ENCODE data around the gene RNASE12. TPM values are rescaled to one million over a fixed set of nuclear protein-coding genes. Genes with fewer than 3 reads are reported as not detected.
A peak's percentile ranks its signal among the peaks of the same experiment; 100 is the strongest.
"Not testable (repeated sequence)": the region's sequence is repeated elsewhere in the genome, so short reads cannot be mapped to it uniquely, and the experiment has no call there.

Gene RNASE12, protein sequence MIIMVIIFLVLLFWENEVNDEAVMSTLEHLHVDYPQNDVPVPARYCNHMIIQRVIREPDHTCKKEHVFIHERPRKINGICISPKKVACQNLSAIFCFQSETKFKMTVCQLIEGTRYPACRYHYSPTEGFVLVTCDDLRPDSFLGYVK
- total RNA-seq = not detected

DNA sequence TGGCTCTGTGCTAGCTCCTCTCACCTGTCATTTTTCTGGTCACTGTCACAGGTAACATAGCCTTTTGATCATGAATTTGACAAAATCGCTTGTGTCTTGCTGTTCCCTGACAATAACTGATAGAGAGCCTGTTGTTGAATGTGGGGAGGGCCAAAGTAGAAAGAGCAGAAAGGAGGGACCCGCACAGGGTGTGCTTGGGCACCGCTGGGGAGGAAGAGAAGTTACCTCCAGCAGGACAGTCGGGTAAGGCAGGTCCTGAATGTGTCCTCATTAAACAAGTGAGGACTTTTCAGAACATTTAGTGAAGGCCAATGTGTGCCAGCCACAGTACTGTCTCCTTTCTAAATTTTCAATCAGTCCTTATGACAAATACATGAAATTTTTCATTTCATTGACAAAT, at the start of gene RNASE12:
Gene RNASE12 (minus strand): TSS at position 142 of the 400 bp plus-strand sequence. CDS start 653 bp downstream, outside the sequence.
- no peak for ATAC-seq

DNA sequence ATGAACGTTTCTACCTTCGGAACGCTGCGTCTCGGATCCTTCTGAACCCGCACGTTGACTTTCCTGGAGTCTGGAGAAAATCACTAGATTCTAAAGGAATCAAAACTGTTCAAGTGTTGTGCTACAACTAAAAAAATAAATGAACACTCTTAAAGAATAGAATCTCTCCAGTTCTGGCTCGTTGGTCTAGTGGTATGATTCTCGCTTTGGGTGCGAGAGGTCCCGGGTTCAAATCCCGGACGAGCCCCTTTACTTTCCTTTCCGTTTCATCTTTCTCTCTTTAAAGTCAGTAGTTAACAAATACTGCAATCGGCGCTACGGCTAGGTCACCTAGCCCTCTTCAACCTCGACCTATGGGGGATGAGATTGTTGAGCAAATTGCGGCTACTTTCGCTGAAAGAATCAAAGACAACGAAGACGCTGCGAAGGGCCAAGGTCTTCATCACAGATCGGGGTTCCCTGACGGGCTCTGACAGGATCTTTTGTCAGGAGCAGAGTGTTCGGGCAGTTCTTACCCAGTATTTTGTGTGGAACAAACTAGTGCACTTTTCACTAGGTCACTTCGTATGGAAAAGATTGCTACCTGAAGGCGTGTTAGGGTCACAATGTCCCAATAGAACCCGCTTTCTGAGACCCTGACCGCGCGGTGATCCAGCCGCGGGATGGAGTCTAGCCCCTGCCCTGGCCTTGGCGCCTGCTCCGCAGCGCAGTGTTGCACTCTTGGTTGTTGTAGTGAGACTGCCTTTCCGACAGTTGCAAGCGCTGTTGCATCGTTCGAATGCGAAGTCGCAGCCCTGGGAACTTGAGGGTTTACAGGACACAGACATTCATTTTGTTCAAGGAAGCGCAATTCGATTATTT, 41.9 kb upstream of the RNASE12 start:
- ATAC-seq = peak; percentile 86

DNA sequence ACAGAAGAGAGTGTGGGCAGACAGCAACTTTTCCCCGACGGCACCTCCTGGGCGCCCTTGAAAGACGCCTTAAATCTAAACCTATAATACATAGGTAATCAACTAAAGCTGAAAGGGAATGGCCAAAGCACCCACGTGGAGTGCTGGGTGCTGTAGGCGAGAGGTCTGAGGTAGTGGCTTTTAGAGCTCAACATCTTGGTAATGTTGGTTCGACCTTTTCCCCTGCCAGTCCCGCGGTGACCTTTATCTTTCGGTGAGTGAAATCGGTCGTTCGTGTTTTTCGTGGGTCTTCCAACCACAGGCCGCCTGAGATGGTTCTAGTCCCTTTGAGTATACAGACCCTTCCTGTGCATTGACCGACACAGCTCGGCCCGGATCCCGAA, 41.3 kb upstream of the RNASE12 start:
- ATAC-seq = peak; percentile 8

DNA sequence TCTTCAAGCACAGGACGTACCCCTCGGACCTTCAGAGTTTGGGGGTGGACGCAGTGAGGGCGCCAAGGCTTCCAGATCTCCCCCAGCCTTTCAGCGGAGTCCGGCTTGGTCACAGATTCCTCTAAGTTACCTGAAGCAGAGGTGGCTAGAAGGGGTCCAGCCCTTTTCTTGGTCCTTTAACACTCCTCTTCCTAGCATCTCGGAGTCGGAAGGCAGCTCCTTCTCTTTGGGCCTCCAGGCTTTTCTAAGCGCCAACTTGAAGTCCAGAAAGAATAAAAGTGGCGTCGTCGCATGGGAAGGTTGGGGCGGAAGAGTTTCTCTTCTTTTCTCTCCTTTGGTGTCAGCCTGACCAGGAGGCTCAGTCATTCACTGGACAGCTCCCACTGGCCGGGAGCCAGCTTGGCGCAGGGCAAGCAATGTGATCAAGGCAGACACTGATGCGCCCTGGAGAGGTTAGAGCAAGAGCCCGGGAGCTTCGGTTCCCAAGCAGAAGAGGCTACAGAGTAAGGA, 40.8 kb upstream of the RNASE12 start:
- ATAC-seq = peak; percentile 53

DNA sequence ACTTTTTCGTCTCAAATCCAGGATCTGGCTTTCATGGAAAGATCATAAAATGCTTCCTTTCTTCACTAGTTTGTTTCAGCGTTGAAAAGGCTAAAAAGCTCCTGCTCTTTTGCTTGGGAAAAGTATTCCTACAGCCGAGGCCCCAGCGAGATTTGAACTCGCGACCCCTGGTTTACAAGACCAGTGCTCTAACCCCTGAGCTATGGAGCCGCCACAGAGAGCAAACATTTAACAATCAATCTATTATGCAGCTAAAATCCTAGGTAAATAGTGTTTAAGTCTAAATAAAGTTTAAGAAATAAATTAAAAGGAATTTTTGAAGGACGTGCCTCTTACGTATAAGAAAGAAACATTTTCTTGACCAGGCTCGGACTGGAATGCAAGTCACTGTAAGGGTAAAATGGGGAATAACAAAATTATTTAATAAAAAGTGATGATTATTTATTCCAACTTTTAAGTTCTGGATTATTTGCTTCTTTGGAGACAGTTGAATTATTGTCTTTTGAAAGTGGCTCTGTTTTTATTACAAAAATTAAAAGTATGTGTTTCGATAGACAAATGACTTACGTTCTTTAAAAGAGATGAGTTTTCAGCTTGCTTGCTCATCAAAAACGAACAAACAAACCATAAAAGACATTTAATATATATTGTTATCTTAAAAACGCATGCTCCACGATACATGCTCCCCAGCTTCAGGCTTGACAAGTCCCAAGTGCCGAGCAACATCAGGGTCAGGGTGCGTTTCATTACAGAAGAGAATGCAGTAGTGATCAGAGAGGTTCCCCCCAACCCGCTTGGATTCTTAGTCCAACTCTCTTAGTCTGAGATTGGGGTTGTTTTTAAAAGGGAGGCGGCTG, 40.1 kb upstream of the RNASE12 start:
- ATAC-seq = peak; percentile 49

DNA sequence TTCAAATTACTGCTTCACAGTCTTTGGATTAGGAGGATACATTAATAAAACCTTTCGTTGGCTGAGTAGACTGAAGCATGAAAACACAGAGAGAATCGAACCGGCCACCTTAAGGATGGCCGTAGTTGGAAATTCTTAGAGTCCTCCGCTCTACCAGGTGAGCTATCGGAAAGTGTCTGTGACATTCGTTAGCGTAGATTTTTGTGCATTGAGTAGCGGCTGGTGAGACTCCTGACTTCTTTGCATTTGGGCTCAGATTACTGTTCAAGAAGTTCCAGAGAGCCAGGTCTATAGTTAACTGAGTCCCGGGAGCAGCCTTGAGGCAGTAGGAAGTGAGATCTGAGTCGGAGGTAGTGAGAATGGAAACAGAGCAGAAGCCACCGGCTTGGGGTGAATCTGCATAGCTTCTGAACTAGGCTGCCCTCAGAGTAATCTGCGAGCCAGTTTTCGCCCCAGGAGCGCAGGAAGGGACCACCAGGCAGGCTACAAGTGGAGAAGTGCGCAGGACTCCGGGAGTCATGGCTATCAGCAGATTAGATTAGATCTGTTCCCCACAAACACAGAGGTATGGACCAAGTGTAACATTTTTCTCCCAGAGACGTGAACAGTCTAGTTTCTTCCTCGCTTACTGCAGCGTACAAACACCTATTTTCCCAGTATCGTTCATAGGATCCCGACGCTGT, 39.3 kb upstream of the RNASE12 start:
- no peak for ATAC-seq

DNA sequence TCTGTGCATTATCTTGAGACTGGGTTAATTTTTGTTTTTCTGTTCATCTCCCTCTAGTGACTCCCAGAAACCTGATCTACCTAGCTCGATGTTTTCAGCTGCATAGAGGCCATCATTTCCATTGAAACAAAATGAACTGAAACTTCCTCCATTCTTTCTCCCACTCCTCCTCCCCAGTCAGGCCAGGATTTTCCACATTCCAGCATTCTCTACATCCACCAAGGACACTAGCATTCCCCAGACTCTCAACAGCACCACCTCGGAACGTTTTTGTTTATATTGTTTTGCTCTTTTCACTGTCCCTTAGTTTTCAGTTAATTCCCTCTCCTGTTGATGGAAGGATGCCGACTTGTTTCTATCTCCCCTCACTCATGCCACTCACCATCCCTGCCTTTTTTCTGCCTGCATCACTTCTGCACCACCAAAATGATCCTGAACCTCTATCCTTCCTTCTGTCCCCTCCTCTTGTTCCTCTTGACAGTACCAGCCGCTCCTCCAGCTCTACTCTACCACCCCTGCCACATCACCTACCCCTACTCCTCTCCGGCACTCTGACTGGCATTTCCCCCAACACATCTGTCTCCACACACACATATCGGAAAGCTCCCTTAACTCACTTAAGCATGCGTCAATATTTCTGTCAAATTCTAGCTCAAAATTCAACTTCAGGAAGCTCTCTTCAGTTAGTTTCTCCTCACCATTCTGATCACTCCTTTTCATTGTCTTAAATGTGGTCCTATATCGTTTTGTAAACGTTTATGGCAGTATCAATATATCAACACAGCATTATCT, 37.1 kb upstream of the RNASE12 start:
- ATAC-seq = no peak

DNA sequence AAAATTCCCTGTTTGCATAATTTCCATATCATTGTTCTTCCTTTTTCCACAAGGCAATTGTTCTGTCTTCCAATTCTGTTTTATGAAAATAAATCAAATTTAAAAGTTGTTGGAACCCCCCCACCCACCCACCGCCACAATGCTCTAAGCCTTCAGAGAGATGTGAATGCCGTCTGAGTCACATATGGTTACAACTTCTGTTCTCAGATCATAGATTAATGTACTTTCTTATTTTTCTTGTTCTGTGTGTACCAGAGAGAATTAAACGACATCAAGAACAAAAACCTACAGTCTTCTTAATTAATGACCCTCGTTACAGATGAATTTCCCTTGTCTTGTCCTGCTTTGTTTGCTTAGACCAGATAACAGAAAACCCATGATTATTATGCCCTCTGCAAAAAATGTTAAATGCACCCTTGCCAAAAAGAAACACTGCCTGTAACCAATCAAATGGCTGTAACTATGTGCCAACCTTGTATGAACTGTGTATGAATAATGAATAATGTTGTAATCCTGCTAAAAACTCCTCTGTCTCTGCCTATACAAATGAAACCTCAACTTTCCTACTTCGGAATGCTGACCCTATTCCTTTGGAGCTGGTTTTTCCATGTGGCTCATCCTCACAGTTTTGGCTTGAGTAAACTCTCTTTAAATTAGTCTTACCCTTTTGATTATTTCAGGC, 36.3 kb upstream of the RNASE12 start:
- ATAC-seq = no peak

DNA sequence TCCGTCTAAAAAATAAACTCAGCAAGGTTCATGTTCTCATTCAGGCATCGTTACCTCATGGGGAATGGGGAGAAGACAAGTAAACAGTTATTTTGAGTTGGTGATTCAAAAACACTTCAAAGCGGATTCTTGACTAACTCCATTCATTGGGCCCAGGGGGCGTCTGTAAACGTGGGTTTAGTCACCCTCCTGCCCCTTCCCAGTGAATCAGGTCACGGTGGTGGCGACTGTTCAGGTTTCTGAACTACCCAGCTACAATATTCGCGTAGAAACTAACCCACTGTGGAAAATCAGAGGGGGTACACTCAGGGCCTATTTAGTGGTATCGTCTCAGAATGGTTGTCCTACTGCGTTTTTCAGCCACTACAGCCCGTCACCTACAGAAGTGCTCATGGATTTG, 35.1 kb upstream of the RNASE12 start:
- no peak for ATAC-seq

DNA sequence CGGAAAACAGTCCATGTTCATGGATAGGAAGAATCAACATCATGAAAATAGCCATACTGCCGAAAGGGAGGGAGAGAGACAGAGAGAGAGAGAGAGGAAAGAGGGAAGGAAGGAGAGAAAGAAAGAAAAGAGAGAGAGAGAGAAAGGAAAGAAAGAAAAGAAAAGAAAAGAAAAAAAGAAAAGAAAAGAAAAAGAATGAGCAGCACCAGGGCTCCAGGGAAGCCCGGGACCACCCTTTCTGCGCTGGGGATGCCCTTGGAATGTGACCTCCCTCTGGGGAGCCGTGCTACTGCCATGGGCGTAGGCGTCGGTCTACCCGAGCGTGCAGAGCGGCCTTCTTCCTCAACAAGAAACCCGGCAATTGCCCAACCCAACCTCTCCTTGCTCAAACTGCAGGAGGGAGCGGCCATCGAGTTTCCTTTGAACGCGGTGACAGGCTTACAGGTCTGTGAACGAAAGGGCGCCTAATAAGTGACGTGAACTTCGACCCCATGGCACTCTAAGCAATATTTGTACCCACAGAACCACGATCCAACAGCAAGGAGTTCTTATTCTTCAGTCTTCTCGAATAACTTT, 33.4 kb upstream of the RNASE12 start:
- ATAC-seq = peak; percentile 89

DNA sequence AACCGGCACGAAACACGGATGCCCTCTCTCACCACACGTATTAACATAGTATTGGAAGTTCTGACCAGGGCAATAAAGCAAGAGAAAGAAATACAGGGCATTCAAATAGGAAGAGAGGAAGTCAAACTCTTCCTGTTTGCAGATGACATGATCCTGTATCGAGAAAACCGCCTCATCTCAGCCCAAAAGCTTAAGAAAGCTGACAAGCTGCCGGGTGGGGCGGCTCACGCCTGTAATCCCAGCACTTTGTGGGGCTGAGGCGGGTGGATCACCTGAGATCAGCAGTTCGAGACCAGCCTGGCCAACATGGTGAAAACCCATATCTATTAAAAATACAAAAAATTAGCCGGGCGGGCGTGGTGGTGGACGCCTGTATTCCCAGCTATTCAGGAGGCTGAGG, 32.6 kb upstream of the RNASE12 start:
- ATAC-seq = no peak

DNA sequence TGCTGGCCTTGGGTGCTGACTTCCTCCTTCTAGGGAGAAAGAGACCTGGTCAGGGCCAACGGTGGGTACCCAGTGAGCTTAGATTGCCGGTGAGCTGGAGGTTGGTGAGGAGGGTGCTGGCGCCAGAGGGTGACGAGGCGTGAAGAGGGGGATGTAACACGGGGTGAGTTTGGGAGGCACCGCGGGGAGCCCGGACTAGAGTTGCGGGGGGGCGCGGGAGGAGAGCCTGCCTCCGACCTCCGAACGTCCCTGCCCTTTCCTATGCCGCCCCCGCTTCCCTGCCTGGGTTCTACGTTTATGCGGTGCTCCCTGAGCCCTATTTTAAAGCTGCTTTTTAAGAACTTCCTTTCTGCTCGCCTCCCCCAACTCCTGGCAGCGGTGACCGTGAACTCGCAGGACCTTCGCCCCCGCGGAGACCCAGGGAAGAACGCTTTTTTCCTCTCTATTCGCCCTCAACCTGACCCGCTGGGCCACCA, 31.7 kb upstream of the RNASE12 start:
- ATAC-seq = no peak

DNA sequence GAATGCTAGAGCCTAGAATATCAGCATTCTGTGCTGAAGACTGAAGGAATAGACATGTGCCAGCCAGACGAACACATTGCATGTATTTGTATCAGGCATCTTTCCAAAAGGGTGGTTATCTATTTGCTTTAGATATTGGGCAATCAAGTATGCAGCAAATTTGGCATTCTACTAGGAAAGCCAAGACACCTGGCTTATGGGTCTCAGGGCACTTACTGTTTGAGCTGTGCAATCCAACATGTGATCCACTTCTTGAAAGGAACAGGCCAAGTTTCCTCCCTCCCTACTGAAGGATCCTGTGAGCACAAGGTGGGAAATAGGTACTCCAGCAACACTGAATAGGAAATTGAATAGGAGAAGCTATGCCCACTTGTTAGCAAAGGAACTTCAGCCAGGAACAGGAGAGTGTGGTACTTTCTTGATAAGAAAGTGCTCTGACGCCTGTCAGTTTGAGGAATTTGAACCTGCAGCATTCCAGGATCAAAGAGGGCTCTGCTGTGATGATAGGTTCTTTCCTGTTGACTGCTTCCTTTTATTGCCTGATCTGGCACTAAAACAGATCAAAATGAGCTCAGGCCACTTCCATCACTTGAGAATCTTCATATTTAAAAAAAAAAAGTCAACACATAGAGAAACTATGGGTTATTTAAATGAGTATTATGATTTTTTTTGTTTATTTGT, 29.8 kb upstream of the RNASE12 start:
- ATAC-seq = no peak

DNA sequence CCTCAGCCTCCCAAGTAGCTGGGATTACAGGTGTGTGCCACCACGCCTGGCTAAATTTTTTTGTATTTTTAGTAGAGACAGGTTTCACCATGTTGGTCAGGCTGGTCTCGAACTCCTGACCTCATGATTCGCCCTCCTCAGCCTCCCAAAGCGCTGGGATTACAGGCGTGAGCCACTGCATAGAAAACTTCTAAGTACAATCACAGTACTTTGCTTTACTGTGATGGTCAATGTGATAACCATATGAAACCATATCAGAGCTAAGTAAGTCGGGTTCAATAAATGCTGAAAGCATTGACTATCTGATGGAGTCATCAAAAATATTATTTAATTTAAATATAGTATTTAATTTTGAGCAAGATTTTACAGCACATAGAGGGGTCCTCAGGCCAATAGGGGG, 28.5 kb upstream of the RNASE12 start:
- ATAC-seq = not testable (repeated sequence)

DNA sequence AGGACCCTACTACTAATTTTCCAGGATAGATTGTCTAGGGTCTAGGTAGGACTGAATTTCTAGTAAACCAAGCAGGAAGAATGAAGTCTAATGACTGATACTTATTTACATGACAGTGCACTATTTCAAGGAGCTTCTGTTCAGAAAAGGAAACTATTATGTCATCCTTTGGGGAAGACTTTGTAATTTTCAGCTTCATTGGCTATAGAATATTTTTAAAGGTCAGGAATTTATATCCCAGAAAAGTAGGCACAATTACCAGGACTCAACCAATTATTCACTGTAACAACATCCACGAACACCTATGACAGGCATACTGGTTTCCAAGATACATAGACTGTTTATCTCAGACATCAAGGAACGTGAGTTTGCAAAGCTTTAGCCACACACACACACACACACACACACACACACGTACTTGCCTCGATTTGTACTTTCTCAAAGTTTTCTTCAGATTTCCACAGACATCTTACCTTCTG, 27.1 kb upstream of the RNASE12 start:
- ATAC-seq = no peak

DNA sequence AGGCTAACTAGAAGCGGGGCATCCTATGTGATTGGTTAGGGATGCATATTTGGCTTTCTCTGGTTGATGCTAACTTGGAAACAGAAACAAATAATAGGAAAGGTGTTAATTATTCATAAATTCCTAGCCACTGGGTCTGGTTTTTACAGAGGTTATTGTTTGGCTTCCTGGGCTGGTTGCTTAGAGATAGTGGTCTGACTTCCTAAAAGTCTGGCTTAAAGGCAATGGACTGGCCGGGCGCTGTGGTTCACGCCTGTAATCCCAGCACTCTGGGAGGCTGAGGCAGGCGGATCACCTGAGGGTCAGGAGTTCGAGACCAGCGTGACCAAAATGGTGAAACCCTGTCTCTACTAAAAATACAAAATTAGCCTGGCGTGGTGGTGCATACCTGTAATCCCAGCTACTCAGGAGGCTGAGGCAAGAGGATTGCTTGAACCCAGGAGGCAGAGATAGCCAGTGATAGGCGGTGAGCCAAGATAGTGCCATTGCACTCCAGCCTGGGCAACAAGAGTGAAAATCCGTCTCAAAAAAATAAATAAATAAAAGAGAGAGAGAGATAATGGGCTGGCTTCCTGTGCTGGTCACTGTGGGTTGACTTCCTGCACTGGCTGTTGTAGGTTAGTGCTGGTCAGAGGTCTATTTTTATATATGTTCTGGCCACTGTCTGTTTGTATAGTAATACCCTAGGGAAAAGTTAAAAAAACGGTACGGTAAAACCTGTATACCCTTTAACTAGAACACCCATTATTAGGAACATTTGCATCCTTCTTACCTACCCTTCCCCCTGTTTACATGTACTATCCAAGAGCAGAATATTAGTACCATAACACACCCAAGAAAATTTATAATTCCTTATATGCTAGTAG, 26.2 kb upstream of the RNASE12 start:
- no peak for ATAC-seq

DNA sequence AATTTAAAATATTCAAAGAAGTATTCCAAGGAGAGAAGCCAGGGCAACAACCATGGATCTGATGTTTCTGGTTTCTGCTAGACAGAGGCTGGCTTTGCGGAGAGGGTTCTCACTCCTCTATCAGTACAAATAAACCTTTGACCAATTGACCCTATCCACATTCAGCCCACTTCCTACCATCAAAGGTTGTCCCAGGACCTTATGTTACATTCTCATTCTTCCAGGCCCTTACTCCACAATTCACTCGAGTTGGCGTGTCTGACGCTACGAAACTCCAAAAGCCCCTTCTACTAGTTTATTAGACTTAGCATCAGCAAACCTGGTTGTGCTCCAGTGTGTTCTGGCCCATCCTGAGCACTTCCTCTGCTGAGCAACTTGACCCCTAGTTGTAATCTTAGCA, 24.8 kb upstream of the RNASE12 start:
- ATAC-seq = no peak

DNA sequence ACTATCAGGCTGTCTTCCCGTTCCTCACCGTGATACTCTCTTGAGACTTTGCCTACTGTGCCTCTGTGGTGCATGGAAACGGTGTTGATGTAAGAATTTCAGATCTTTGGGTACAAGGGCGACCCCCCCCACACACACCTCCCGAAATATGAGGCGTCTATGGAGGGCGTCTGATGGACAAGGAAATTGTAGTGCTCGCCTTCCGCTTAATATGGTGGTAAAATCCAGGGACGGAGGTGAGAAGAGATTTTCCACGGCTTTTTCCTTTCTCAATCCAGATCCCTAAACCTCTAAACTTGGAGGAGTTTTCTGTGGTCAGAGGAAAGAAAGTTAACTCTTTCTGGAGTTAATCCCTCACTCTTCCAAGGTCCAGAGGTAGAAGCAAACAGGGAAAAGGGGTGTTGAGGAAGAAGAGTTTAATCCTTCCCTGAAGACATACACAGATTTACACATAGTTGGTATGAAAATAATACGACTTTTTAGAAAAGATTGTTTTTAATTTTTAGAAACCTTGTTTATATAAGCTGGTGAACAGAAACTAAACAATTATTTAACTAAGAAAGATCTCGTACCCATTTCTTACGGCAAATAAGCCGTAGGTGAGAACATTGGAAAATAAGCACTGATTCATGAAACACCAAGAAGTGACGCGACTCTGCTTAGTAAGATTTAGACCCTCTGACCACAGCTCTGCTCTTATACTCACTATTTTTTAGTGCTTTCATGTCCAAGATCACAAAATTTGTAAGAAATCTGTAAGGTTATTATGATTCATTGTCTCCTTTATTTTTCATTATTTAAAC, 23.1 kb upstream of the RNASE12 start:
- no peak for ATAC-seq
